H9 (cell line): ENCODE measurements around the gene PLXNA4. TPM values are rescaled to one million over a fixed set of nuclear protein-coding genes. Genes with fewer than 3 reads are reported as not detected.

Experiments used
- DNase-seq: peaks from one replicate; pipeline ENCODE4 v3.0.0-alpha.2; 2017
- H2AFZ ChIP-seq: one replicate; pipeline ENCODE4 v1.6.1; 2013; ENCODE audit warnings: mild to moderate bottlenecking, low read length, control low read depth, moderate library complexity
- H2AK5ac ChIP-seq: 2 replicates; pipeline ENCODE4 v1.6.1; 2013; ENCODE audit warnings: low read length, control low read depth, mixed read lengths; ENCODE audit not compliant: insufficient read length
- H2BK120ac ChIP-seq: one replicate; pipeline ENCODE4 v1.6.1; 2013; ENCODE audit warnings: low read depth, mild to moderate bottlenecking, low read length, control low read depth, inconsistent platforms; ENCODE audit not compliant: poor library complexity, severe bottlenecking
- H2BK12ac ChIP-seq: 2 replicates; pipeline ENCODE4 v1.6.1; 2013; ENCODE audit warnings: low read length, control low read depth, mixed read lengths, low read depth; ENCODE audit not compliant: insufficient read length
- H2BK15ac ChIP-seq: 2 replicates; pipeline ENCODE4 v1.6.1; 2013; ENCODE audit warnings: low read depth, low read length, control low read depth
- H2BK20ac ChIP-seq: one replicate; pipeline ENCODE4 v1.6.1; 2013; ENCODE audit warnings: low read depth, mild to moderate bottlenecking, low read length, control low read depth, inconsistent platforms; ENCODE audit not compliant: poor library complexity, severe bottlenecking
- H2BK5ac ChIP-seq: 2 replicates; pipeline ENCODE4 v1.6.1; 2013; ENCODE audit warnings: low read length, control low read depth, mixed read lengths; ENCODE audit not compliant: insufficient read length
- H3K14ac ChIP-seq: 2 replicates; pipeline ENCODE4 v1.6.1; 2013; ENCODE audit warnings: low read length, control low read depth; ENCODE audit not compliant: insufficient read depth
- H3K18ac ChIP-seq: 2 replicates; pipeline ENCODE4 v1.6.1; 2013; ENCODE audit warnings: low read depth, mild to moderate bottlenecking, mixed read lengths, low read length, control low read depth; ENCODE audit not compliant: insufficient read length
- H3K23ac ChIP-seq: 2 replicates; pipeline ENCODE4 v1.6.1; 2013; ENCODE audit warnings: low read length, control low read depth, mixed read lengths, low read depth; ENCODE audit not compliant: insufficient read length
- H3K23me2 ChIP-seq: 2 replicates; pipeline ENCODE4 v1.6.1; 2013; ENCODE audit warnings: low read depth, mild to moderate bottlenecking, mixed read lengths, low read length, control low read depth; ENCODE audit not compliant: insufficient read length, poor library complexity, severe bottlenecking
- H3K27ac ChIP-seq: 2 replicates; pipeline ENCODE4 v1.5.1; 2013; ENCODE audit warnings: low read length, control low read depth, mixed read lengths, low read depth; ENCODE audit not compliant: insufficient read length
- H3K27me3 ChIP-seq: 2 replicates; pipeline ENCODE4 v1.6.1; 2013; ENCODE audit warnings: low read length, control low read depth, inconsistent platforms; ENCODE audit not compliant: insufficient read depth
- H3K4ac ChIP-seq: 2 replicates; pipeline ENCODE4 v1.6.1; 2013; ENCODE audit warnings: low read depth, mild to moderate bottlenecking, control low read depth, inconsistent platforms, low read length, moderate library complexity
- H3K4me1 ChIP-seq: 2 replicates; pipeline ENCODE4 v1.6.1; 2013; ENCODE audit warnings: low read length, control low read depth, inconsistent platforms; ENCODE audit not compliant: insufficient read depth
- H3K4me2 ChIP-seq: 2 replicates; pipeline ENCODE4 v1.6.1; 2013; ENCODE audit warnings: low read length, control low read depth, mixed read lengths; ENCODE audit not compliant: insufficient read length, insufficient read depth
- H3K56ac ChIP-seq: 2 replicates; pipeline ENCODE4 v1.6.1; 2013; ENCODE audit warnings: low read depth, mild to moderate bottlenecking, mixed read lengths, low read length, control low read depth; ENCODE audit not compliant: insufficient read length
- H3K79me1 ChIP-seq: 2 replicates; pipeline ENCODE4 v1.6.1; 2013; ENCODE audit warnings: low read depth, mild to moderate bottlenecking, moderate library complexity, low read length, control low read depth, inconsistent platforms; ENCODE audit not compliant: insufficient read depth, poor library complexity, severe bottlenecking
- H3K79me2 ChIP-seq: 2 replicates; pipeline ENCODE4 v1.6.1; 2013; ENCODE audit warnings: low read length, control low read depth, inconsistent platforms; ENCODE audit not compliant: insufficient read depth
- H3K9ac ChIP-seq: 2 replicates; pipeline ENCODE4 v1.6.1; 2013; ENCODE audit warnings: low read length, control low read depth, mixed read lengths; ENCODE audit not compliant: insufficient read length; ENCODE audit errors: extremely low read depth
- H3K9me3 ChIP-seq: one replicate; pipeline ENCODE4 v1.6.1; 2013; ENCODE audit warnings: low read depth, low read length, inconsistent platforms; ENCODE audit not compliant: control insufficient read depth
- H3T11ph ChIP-seq: one replicate; pipeline ENCODE4 v1.6.1; 2013; ENCODE audit warnings: mild to moderate bottlenecking, low read length, control low read depth, inconsistent platforms
- H4K20me1 ChIP-seq: one replicate; pipeline ENCODE4 v1.6.1; 2013; ENCODE audit not compliant: control insufficient read depth, insufficient read length, insufficient read depth
- H4K5ac ChIP-seq: 2 replicates; pipeline ENCODE4 v1.6.1; 2013; ENCODE audit warnings: low read depth, mild to moderate bottlenecking, mixed read lengths, low read length, control low read depth; ENCODE audit not compliant: insufficient read length
- H4K8ac ChIP-seq: replicated peaks from 2 replicates; pipeline ENCODE4 v1.6.1; 2013; ENCODE audit warnings: low read length, control low read depth, mixed read lengths, low read depth; ENCODE audit not compliant: insufficient read length
- H4K91ac ChIP-seq: 2 replicates; pipeline ENCODE4 v1.6.1; 2013; ENCODE audit warnings: low read depth, mild to moderate bottlenecking, moderate library complexity, mixed read lengths, low read length, control low read depth; ENCODE audit not compliant: insufficient read length
- H3K27ac Mint-ChIP-seq, 3 experiments: 2 replicates in 2 of 3; 3 replicates in 1 of 3; pipeline ENCODE4 v1.8.0; 2020 to 2021; ENCODE audit warnings: mixed read lengths in 3 of 3, mild to moderate bottlenecking in 1 of 3, moderate library complexity in 1 of 3
- H3K27me3 Mint-ChIP-seq: 2 replicates; pipeline ENCODE4 v1.8.0; 2021; ENCODE audit warnings: low read depth, mild to moderate bottlenecking, moderate library complexity, mixed read lengths
- H3K36me3 Mint-ChIP-seq, 3 experiments: 2 replicates in 2 of 3; 3 replicates in 1 of 3; pipeline ENCODE4 v1.8.0; 2020 to 2021; ENCODE audit warnings: low read depth in 3 of 3, mixed read lengths in 3 of 3; ENCODE audit not compliant: insufficient read depth in 1 of 3
- H3K4me1 Mint-ChIP-seq, 2 experiments: 2 replicates each; pipeline ENCODE4 v1.8.0; 2020; ENCODE audit warnings: mixed read lengths in 2 of 2
- H3K4me3 Mint-ChIP-seq, 2 experiments: 2 replicates in 1 of 2; 3 replicates in 1 of 2; pipeline ENCODE4 v1.8.0; 2020 to 2021; ENCODE audit warnings: mild to moderate bottlenecking in 2 of 2, mixed read lengths in 2 of 2, moderate library complexity in 1 of 2
- H3K9me3 Mint-ChIP-seq, 2 experiments: 2 replicates in 1 of 2; 3 replicates in 1 of 2; pipeline ENCODE4 v1.8.0; 2020; ENCODE audit warnings: mild to moderate bottlenecking in 2 of 2, mixed read lengths in 2 of 2, moderate library complexity in 1 of 2
- WGBS: extraction: QIAGEN DNeasy Blood & Tissue Kit; methylation state at CpG from one replicate; pipeline ENCODE4 v1.1.7; 2013; ENCODE audit warnings: missing lambda C conversion rate, low lambda C conversion rate, mixed read lengths; ENCODE audit not compliant: insufficient read length; ENCODE audit errors: extremely low coverage; 5-methylcytosine and 5-hydroxymethylcytosine counted together
- total RNA-seq: library from RNA; stranded (reverse); gene quantifications from 2 replicates; pipeline ENCODE4 v1.2.1, GENCODE V29; 2021
- TF ChIP-seq, protein P1 (sequence below): fragments of 200-600 bp; sonication (generic); conservative IDR thresholded peaks from 3 replicates; pipeline ENCODE4 v1.8.0; 2021; ENCODE audit warnings: antibody characterized with exemption, mild to moderate bottlenecking

Gene PLXNA4
- total RNA-seq, 1 experiment from 2014 or later: 0.35 TPM

DNA sequence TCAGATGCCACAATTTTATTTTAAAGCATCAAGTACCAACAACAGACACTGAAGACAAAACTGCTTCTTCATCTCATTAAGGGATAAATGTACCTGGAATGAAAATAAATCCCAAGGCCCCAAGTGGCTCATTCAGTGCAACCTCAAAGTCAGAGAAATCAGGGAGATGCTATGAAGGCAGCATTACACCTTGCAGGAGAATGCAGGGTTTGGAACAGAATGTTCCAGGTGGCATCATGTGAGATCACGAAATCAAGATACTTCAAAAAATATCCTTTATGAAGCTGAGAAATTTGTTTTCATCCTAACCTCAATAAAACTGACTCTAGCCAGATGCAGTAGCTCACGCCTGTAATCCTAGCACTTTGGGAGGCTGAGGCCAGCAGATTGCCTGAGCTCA lies 477.1 kb downstream of the PLXNA4 start:
- Histone ChIP-seq H3K4me2 (no peak overlapping the region), H3K18ac (no peak overlapping the region), H3K23me2 (no peaks in the 10 kb centered on the region), H4K5ac (no peak overlapping the region), H4K8ac (no peak overlapping the region), H3K4ac (no peak overlapping the region), H2BK12ac (no peak overlapping the region), H2BK5ac (no peak overlapping the region), H3T11ph (no peak overlapping the region), H3K79me2 (no peaks in the 10 kb centered on the region), H3K9ac (no peak overlapping the region), H3K27ac (no peak overlapping the region), H3K4me1 (no peaks in the 10 kb centered on the region), H2AK5ac (no peak overlapping the region), H4K20me1 (no peaks in the 10 kb centered on the region), H3K27me3 (no peaks in the 10 kb centered on the region), H3K56ac (no peak overlapping the region), H2AFZ (no peak overlapping the region), H3K23ac (no peak overlapping the region), H2BK20ac (no peak overlapping the region), H3K9me3 (no peaks in the 10 kb centered on the region), H3K79me1 (no peaks in the 10 kb centered on the region), H3K14ac (no peak overlapping the region), H2BK15ac (no peak overlapping the region), H2BK120ac (no peak overlapping the region), H4K91ac (no peak overlapping the region)
- Mint-ChIP-seq H3K36me3 (no peaks in the 10 kb centered on the region), H3K27me3 (peaks cover 13% of the 10 kb centered on the region), H3K9me3 (no peaks in the 10 kb centered on the region), H3K4me1 (0 out of 4 replicates have a peak, but pooled peaks cover 0 to 2% of the 10 kb centered on the region in 2 experiments), H3K4me3 (no peak overlapping the region), H3K27ac (no peak overlapping the region)
- no CpG with 5 or more reads among the region's 2 CpGs for WGBS
- no peak for DNase-seq
- TF ChIP-seq, protein P1, sequence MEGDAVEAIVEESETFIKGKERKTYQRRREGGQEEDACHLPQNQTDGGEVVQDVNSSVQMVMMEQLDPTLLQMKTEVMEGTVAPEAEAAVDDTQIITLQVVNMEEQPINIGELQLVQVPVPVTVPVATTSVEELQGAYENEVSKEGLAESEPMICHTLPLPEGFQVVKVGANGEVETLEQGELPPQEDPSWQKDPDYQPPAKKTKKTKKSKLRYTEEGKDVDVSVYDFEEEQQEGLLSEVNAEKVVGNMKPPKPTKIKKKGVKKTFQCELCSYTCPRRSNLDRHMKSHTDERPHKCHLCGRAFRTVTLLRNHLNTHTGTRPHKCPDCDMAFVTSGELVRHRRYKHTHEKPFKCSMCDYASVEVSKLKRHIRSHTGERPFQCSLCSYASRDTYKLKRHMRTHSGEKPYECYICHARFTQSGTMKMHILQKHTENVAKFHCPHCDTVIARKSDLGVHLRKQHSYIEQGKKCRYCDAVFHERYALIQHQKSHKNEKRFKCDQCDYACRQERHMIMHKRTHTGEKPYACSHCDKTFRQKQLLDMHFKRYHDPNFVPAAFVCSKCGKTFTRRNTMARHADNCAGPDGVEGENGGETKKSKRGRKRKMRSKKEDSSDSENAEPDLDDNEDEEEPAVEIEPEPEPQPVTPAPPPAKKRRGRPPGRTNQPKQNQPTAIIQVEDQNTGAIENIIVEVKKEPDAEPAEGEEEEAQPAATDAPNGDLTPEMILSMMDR: no peak
